Keratinocyte (primary cell): ENCODE data around the gene TECR. TPM values are rescaled to one million over a fixed set of nuclear protein-coding genes. Genes with fewer than 3 reads are reported as not detected.
A peak's percentile ranks its signal among the peaks of the same experiment; 100 is the strongest.

Experiments
- DNase-seq: peaks from one replicate; pipeline ENCODE4 v3.0.0-alpha.2; 2011; ENCODE audit warnings: low read depth, missing footprints, low spot score
- FAIRE-seq: peaks from 2 replicates; lab custom pipeline; 2011; peaks lifted over from hg19 to GRCh38; lab: Jason Lieb, UNC
- H2AFZ ChIP-seq: 2 replicates; pipeline ENCODE4 v1.6.0; 2012; ENCODE audit warnings: low read length, control low read depth, inconsistent platforms; ENCODE audit not compliant: control insufficient read depth
- H3K27ac ChIP-seq: 2 replicates; pipeline ENCODE4 v1.5.1; 2011; ENCODE audit warnings: low read length; ENCODE audit not compliant: control insufficient read depth, insufficient read depth
- H3K27me3 ChIP-seq: 3 replicates; pipeline ENCODE4 v1.6.0; 2011; ENCODE audit warnings: low read length; ENCODE audit not compliant: control insufficient read depth, insufficient read depth; ENCODE audit errors: extremely low read depth
- H3K36me3 ChIP-seq, 2 experiments: 2 replicates in 1 of 2; 3 replicates in 1 of 2; pipeline ENCODE4 v1.5.1; 2011; ENCODE audit warnings: low read length in 2 of 2, mild to moderate bottlenecking in 1 of 2; ENCODE audit not compliant: control insufficient read depth in 2 of 2, insufficient read depth in 2 of 2; ENCODE audit errors: extremely low read depth in 1 of 2
- H3K4me1 ChIP-seq: 3 replicates; pipeline ENCODE4 v1.5.1; 2011; ENCODE audit warnings: low read length; ENCODE audit not compliant: control insufficient read depth, insufficient read depth; ENCODE audit errors: extremely low read depth
- H3K4me2 ChIP-seq: 3 replicates; pipeline ENCODE4 v1.6.0; 2011; ENCODE audit warnings: low read depth, low read length; ENCODE audit not compliant: control insufficient read depth, insufficient read depth; ENCODE audit errors: extremely low read depth
- H3K4me3 ChIP-seq, 3 experiments: fragments of 200-600 bp in 1 of 3; sonication (generic) in 1 of 3; 2 replicates in 2 of 3; 3 replicates in 1 of 3; pipeline ENCODE4 v1.5.1; 2011 to 2016; ENCODE audit warnings: low read length in 3 of 3, mild to moderate bottlenecking in 3 of 3, control low read depth in 2 of 3, inconsistent platforms in 1 of 3, low read depth in 1 of 3, mixed read lengths in 1 of 3, mixed run types in 1 of 3, moderate library complexity in 1 of 3; ENCODE audit not compliant: control insufficient read depth in 2 of 3, insufficient read depth in 2 of 3; ENCODE audit errors: extremely low read depth in 1 of 3
- H3K79me2 ChIP-seq: 2 replicates; pipeline ENCODE4 v1.6.0; 2012; ENCODE audit warnings: low read length; ENCODE audit not compliant: control insufficient read depth, insufficient read depth
- H3K9ac ChIP-seq: 3 replicates; pipeline ENCODE4 v1.6.0; 2011; ENCODE audit warnings: low read length; ENCODE audit not compliant: control insufficient read depth, insufficient read depth; ENCODE audit errors: extremely low read depth
- H3K9me1 ChIP-seq: 3 replicates; pipeline ENCODE4 v1.6.0; 2011; ENCODE audit warnings: low read length; ENCODE audit not compliant: control insufficient read depth, insufficient read depth; ENCODE audit errors: extremely low read depth
- H3K9me3 ChIP-seq: 2 replicates; pipeline ENCODE4 v1.5.1; 2012; ENCODE audit warnings: low read depth, low read length; ENCODE audit not compliant: control insufficient read depth
- H4K20me1 ChIP-seq: 3 replicates; pipeline ENCODE4 v1.6.0; 2011; ENCODE audit warnings: low read length; ENCODE audit not compliant: control insufficient read depth, insufficient read depth; ENCODE audit errors: extremely low read depth
- CTCF ChIP-seq, 3 experiments: IDR thresholded peaks in 1 of 3; conservative IDR thresholded peaks in 1 of 3; optimal IDR thresholded peaks in 1 of 3; 2 replicates in 2 of 3; 3 replicates in 1 of 3; pipeline versions ENCODE3 to v1.5.1; 2011; ENCODE audit warnings: low read length in 3 of 3, mild to moderate bottlenecking in 3 of 3, moderate library complexity in 2 of 3, control low read depth in 1 of 3, inconsistent platforms in 1 of 3; ENCODE audit not compliant: insufficient read depth in 2 of 3; ENCODE audit errors: extremely low read depth in 1 of 3
- EZH2 ChIP-seq: IDR thresholded peaks from one replicate; pipeline ENCODE4 v1.6.1; 2012; ENCODE audit warnings: inconsistent platforms, mild to moderate bottlenecking, low read length, moderate library complexity
- dilution Hi-C: fragments of 300-500 bp; cut with MboI; formaldehyde crosslinking; loops from one replicate; pipeline ENCODE4 v1.7.0; 2020; ENCODE audit warnings: low sequenced_read_pairs; ENCODE audit not compliant: extremely low pct_ligation_motif_present
- polyA plus RNA-seq, 5 experiments: library from polyadenylated mRNA; depleted of rRNA in 3 of 5; stranded (reverse) in 3 of 5; stranded (forward) in 1 of 5; unstranded in 1 of 5; fragments of >200 nt; gene quantifications; 1 replicate in 1 of 5; 2 replicates in 3 of 5; 3 replicates in 1 of 5; pipeline versions ENCODE4 v1.2.1 to v1.2.3, GENCODE V29; 2011 to 2012; ENCODE audit warnings: missing spikeins in 2 of 5, low read depth in 1 of 5, low replicate concordance in 1 of 5

Gene TECR
- polyA plus RNA-seq, 1 donor (not counting 4 experiments of a cell fraction or from before 2014, with no cell fraction given), result 92.3 TPM

- Histone ChIP-seq H3K4me2 (peak overlapping the region; percentile 12), H3K9ac (peak overlapping the region; percentile 34), H3K27ac (peak overlapping the region; percentile 73), H3K9me3 (no peaks in the 10 kb centered on the region), H3K4me1 (peaks cover 34% of the 10 kb centered on the region), H3K9me1 (no peaks in the 10 kb centered on the region), H3K27me3 (no peaks in the 10 kb centered on the region), H4K20me1 (peaks cover 5% of the 10 kb centered on the region), H2AFZ (no peak overlapping the region), H3K4me3 (no peak overlapping the region), H3K36me3 (peaks cover 5 to 6% of the 10 kb centered on the region in 2 experiments), H3K79me2 (peaks cover 51% of the 10 kb centered on the region)
- dilution Hi-C loops, result no loop called here
- DNase-seq, result no peak
- no peak for TF ChIP-seq EZH2
- no peak for TF ChIP-seq CTCF (optimal IDR thresholded peaks at IDR 0.05 in 1 of 3, IDR thresholded peaks at IDR 0.05 in 1 of 3, conservative IDR thresholded peaks at IDR 0.05 in 1 of 3; ENCODE audit: extremely low read depth in 1 of 3, insufficient read depth in 2 of 3, low read length in 3 of 3)
- peak; percentile 34 for FAIRE-seq
Observed at GRCh38 chr19:14542711-14543328, 13.4 kb downstream of the TECR start.

GRCh38 chr19:14544047-14544446, 14.7 kb downstream of the TECR start:
- Histone ChIP-seq H3K4me1 (peaks cover 29% of the 10 kb centered on the region), H3K9me1 (no peaks in the 10 kb centered on the region), H3K27me3 (no peaks in the 10 kb centered on the region), H3K9ac (no peak overlapping the region), H3K4me2 (no peak overlapping the region), H3K36me3 (peaks cover 5 to 13% of the 10 kb centered on the region in 2 experiments), H2AFZ (no peak overlapping the region), H3K9me3 (no peaks in the 10 kb centered on the region), H4K20me1 (peaks cover 5% of the 10 kb centered on the region), H3K27ac (no peak overlapping the region), H3K79me2 (peaks cover 49% of the 10 kb centered on the region), H3K4me3 (no peak overlapping the region)
- DNase-seq (no peak), FAIRE-seq (no peak)
- dilution Hi-C loops, result no loop called here
- no peak for TF ChIP-seq CTCF (optimal IDR thresholded peaks at IDR 0.05 in 1 of 3, IDR thresholded peaks at IDR 0.05 in 1 of 3, conservative IDR thresholded peaks at IDR 0.05 in 1 of 3; ENCODE audit: extremely low read depth in 1 of 3, insufficient read depth in 2 of 3, low read length in 3 of 3)
- no peak for TF ChIP-seq EZH2
